Islet of Langerhans (tissue), 1 donor: Measurements from ENCODE around the gene BCL3.
"Not testable (repeated sequence)": the region's sequence is repeated elsewhere in the genome, so short reads cannot be mapped to it uniquely, and the experiment has no call there.

ENCODE experiments used
- FAIRE-seq: peaks from one replicate; lab custom pipeline; 2011; peaks lifted over from hg19 to GRCh38; lab: Jason Lieb, UNC

The BCL3 gene

DNA sequence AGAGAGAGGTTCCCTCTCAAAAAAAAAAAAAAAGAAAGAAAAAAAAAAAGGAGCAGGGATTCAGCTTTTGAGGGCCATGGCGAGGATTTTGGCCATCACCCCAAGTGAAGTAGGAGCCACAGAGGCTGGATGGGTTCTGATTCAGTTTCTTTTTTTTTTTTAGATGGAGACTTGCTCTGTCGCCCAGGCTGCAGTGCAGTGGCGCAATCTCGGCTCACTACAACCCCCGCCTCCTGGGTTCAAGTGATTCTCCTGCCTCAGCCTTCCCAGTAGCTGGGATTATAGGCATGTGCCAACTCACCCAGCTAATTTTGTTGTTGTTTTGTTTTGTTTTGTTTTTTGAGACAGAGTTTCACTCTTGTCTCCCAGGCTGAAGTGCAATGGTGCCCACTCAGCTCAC, 27.1 kb upstream of the BCL3 start:
- FAIRE-seq, result not testable (repeated sequence)

- FAIRE-seq, result no peak
These were observed 26.1 kb upstream of the BCL3 start for GRCh38 chr19:44722131-44723121.

GRCh38 chr19:44723299-44723951, 25.1 kb upstream of the BCL3 start:
- FAIRE-seq, result no peak

- no peak for FAIRE-seq
These were observed 24.6 kb upstream of the BCL3 start for GRCh38 chr19:44723952-44724319.

DNA sequence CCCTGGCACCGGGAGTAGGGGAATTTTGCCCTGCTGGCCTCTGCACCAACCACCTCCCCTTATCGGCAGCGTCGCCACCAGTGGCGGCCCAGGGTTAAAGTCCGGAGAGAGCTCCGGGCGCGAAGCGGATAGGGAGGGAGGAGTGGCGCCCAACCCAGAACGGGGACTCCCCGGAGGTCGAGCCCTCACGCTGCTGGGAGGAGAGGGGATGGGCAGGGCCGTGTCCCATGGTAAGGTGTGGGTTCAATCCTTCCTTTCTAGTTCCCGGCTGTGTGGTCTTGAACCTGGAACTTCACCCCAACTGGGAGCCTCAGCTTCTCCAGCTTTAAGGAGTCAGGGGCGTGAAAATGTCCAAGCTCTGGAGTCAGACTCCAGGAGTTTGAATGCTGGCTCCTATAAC, 23.3 kb upstream of the BCL3 start:
- FAIRE-seq, result no peak

DNA sequence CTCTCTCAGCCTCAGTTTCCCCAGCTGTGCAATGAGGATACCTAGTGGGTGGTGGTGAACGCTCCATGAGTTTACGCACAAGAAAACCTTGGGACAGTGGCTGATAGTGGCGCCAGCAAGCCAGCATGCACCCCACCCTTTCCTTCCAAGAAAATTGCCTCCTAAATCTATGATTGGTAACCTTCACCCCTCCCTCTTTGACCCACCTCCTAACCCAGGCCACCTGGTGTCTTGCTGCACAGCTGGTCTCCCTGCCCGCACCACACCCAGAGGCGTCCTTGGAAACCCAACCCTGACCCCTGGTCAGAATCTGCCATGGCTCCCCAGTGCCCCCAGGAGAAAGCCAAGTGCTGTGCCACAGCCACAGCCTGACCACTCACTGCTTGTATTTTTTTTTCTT, 22.8 kb upstream of the BCL3 start:
- no peak for FAIRE-seq

DNA sequence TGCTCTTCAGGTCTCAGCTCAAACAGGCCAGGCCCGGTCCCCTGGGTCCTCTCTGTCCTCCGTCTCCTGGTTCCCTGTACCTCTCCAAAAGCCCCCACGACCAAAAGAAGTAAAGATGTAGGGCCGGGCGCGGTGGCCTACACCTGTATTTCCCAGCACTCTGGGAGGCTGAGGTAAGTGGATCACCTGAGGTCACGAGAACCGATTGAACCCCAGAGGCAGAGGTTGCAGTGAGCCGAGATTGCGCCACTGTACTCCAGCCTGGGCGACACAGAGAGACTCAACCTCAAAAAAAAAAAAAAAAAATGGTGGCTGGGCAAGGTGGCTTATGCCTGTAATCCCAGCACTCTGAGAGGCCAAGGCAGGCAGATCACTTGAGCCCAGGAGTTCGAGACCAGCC, 22.0 kb upstream of the BCL3 start:
- FAIRE-seq, result no peak

DNA sequence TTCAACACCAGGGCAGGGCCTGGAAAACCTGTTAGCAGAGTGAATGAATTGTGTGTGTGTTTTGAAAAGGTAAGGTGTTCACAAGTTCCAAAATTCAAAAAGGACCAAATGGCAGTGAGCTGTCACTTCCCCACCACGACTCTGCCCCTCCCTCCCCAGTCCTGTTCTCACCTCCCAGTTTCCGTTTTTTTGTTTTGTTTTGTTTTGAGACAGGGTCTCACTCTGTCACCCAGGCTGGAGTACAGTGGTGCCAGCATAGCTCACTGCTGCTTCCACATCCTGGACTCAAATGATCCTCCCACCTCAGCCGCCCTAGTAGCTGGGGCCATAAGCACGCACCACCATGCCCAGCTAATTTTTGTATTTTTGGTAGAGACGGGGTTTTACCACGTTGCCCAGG, 20.3 kb upstream of the BCL3 start:
- FAIRE-seq, result no peak

DNA sequence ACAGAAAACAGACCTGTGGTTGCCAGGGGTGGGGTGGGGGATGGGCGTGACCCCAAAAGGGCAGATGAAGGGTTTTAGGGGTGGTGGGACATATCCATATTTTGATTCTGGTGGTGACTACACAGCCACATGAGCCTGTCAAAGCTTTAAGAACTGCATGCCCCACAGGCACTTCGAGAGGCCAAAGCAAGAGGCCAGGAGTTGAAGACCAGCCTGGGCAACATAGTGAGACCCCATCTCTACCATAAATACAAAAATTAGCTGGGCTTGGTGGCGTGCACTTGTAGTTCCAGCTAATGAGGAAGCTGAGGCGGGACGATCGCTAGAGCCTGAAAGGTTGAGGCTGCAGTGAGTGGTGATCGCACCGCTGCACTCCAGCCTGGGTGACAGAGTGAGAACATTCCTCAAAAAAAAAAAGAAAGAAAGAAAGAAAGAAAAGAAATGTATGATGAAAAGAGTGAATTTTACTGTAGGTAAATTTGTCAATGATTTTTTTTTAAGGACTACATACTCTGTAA, 18.9 kb upstream of the BCL3 start:
- FAIRE-seq, result no peak

DNA sequence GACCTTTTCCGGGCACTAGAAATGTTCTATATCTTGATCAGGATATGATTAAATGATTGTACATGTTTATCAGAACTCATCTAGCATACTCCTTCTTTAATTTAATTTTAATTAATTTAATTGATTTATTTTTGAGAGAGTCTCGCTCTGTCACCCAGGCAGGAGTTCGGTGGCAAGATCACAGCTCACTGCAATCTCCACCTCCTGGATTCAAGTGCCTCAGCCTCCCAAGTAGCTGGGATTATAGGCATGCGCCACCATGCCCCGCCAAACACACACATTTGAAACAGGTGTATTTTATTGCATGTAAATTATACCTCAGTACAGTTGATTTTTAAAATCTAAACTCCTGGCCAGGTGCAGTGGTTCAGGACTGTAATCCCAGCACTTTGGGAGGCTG, 17.4 kb upstream of the BCL3 start:
- no peak for FAIRE-seq

- FAIRE-seq, result no peak
These were observed 16.9 kb upstream of the BCL3 start for GRCh38 chr19:44731622-44732021.

GRCh38 chr19:44732235-44733014, 16.1 kb upstream of the BCL3 start:
- no peak for FAIRE-seq

GRCh38 chr19:44734357-44734756, 14.2 kb upstream of the BCL3 start:
- FAIRE-seq, result no peak

GRCh38 chr19:44735011-44735410, 13.5 kb upstream of the BCL3 start:
- no peak for FAIRE-seq

DNA sequence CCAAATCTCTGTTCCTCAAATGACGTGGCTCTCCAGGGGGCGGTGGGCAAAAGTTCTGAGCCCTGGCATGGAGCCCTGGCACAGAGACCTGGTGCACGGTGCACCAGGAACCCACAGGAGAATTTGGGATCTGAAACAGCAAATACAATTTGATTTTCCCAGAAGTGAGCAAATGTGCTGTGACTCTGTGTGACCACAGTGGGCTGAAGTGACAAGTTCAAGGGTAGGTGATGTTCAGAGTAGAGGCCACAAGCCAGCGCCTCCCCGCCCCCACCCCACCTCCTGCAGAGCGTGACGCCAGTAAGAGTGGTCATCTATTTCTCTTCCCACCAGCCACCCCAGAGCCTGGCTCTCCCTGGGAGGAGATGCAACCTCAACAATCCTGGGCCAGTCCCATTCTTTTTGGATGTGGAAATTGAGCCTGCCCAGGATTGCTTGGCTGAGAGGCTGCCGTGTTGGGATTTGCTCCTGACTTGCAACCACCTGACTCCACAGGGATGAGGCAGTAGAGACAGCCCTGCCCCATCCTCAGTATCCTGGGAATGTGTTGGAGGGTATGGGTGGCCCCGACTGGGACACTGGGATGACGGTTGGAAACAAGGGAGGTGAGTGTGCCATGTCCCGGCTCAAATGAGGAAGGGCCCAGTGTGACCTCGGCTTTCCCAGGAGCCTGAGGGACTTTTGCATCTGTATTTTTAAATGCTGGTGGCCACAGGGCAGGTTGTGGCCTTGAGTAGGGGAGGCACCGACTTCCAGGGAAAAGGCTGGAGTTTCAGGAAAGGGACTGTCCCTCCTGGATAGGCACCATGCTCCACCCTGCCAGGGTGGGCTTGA, 11.1 kb upstream of the BCL3 start:
- no peak for FAIRE-seq

GRCh38 chr19:44738136-44738535, 10.4 kb upstream of the BCL3 start:
- no peak for FAIRE-seq

DNA sequence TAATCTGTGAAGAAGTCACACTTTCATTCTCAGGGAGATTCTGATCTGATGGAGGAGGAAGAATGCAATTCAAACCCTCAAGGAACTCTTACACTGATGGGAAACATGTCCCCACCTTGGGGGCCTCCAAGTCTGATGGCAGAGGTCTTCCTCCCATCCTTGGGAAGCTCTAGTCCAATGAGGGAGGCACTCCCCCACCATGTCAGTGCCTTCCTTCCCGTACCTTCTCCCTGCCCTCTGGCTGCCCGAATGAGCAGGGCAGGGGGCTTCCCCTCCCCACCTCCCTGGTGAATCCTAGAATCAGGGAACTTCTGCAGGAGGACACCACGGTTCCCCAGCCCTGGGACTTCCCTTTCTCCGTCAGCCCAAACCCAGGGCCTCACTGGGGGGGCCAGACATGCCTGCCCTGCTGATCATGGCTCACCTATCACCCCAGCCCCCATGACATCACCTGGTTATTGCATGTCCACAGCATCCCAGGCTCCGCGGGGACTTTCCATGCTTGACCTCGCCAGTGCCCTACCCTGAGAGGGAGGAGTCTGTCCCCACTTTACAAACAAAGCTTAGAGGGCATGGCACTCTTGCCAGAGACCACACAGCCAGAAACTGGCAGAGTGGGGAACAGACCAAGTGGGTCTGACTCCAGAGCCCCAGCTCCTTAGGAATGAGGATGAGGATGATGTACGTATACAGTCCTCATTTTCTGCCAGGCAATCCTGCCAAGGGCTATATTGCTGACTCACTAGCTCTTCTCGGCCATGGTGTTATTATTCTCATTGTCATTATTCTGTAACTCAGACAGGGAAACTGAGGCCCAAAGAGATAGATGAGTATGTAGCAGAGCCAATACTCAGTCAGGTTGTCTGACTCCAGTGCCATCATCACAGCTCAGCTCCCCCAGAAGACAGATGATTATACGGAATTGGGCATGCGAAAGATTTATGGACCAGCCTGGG, 9.6 kb upstream of the BCL3 start:
- FAIRE-seq, result no peak

GRCh38 chr19:44740351-44740824, 8.1 kb upstream of the BCL3 start:
- no peak for FAIRE-seq

- no peak for FAIRE-seq
These were observed 7.2 kb upstream of the BCL3 start for GRCh38 chr19:44741258-44741731.

- FAIRE-seq, result no peak
These were observed 6.6 kb upstream of the BCL3 start for GRCh38 chr19:44741841-44742329.
